MG63 (cell line): ENCODE data around the gene COX8C. TPM values are rescaled to one million over a fixed set of nuclear protein-coding genes. Genes with fewer than 3 reads are reported as not detected.

ENCODE experiments used
- DNase-seq: peaks from one replicate; pipeline ENCODE4 v3.0.0-alpha.2; 2020
- H3K27me3 ChIP-seq: fragments of 250-450 bp; sonication (Bioruptor Pico); 2 replicates; pipeline ENCODE4 v1.5.1; 2020; ENCODE audit warnings: mild to moderate bottlenecking, moderate library complexity
- H3K36me3 ChIP-seq: fragments of 250-450 bp; sonication (Bioruptor Pico); 2 replicates; pipeline ENCODE4 v1.5.1; 2020; ENCODE audit warnings: mild to moderate bottlenecking, moderate library complexity
- H3K4me3 ChIP-seq: fragments of 250-450 bp; sonication (Bioruptor Pico); 2 replicates; pipeline ENCODE4 v1.5.1; 2020; ENCODE audit warnings: mild to moderate bottlenecking, moderate library complexity
- H3K9me3 ChIP-seq: fragments of 250-450 bp; sonication (Bioruptor Pico); 2 replicates; pipeline ENCODE4 v1.5.1; 2020; ENCODE audit warnings: mild to moderate bottlenecking, moderate library complexity
- total RNA-seq: library from RNA; depleted of rRNA; stranded (reverse); fragments of >200 nt; shearing (Covaris generic); gene quantifications from 2 replicates; pipeline ENCODE4 v1.2.3, GENCODE V29; 2014; ENCODE audit warnings: low replicate concordance; rRNA removed

COX8C gene, protein sequence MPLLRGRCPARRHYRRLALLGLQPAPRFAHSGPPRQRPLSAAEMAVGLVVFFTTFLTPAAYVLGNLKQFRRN
- not detected in 2 replicates for total RNA-seq

DNA sequence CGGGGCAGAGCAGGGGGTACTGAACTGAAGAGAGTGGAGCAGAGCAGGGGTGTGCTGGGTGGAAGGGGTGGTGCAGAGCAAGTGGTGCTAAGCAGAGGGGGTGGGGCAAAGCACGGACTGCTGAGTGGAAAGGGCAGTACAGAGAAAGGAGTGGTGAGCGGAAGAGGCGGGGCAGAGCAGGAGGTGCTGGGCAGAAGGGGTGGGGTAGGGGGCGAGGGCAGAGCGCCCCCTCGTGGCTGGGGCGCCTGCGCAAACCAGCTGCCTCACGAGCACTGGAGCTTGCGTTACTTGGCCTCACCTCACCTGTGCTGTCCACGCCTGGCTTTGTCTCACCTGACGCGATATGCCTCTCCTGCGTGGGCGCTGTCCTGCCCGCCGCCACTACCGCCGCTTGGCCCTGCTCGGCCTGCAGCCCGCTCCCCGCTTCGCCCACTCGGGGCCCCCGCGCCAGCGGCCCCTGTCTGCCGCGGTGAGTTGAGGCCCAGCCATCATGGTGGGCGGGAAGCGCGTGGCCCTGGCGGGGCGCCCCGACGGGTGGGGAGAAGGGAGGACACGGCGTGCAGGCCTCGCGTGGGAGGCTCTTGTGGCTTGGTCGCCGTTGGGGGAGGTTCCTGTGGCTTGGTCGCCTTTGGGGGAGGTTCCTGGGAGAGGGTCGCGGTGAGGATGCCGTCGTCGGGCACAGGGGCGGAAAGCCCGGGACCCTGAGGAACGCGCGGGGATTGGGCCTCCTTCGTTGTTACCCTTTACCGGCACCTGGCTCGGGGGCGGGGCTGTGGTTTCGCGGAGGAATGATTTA is at the start of gene COX8C:
COX8C (plus strand) TSS at position 257 of the 796 bp plus-strand sequence; CDS start at position 344, 87 bp downstream.
- no peaks in the 10 kb centered on the region for H3K27me3 ChIP-seq
- DNase-seq: no peak
- no peaks in the 10 kb centered on the region for H3K9me3 ChIP-seq
- no peaks in the 10 kb centered on the region for H3K36me3 ChIP-seq
- no peak within 1 kb of the TSS for H3K4me3 ChIP-seq

DNA sequence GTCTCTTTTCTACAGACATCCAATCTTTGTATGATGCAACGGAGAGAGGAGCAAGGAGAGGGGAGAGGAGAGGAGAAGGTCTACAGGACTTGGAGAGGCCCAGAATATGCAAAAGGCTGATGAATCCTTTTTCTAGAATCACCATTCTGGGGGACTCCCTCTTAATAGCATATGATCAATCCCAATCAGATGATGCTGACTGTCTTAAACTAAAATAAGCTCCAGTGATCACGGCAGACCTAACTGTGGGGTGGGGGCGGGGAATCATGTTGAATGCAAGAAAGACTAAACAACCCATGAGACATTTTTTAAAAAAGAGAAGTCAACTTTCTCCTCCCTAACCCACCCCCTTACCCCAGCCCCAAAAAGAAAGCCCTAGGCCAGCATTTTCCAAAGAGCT is 47.6 kb upstream of the COX8C start:
- no peaks in the 10 kb centered on the region for H3K27me3 ChIP-seq
- no peaks in the 10 kb centered on the region for H3K36me3 ChIP-seq
- DNase-seq: no peak
- H3K9me3 ChIP-seq: no peaks in the 10 kb centered on the region
- H3K4me3 ChIP-seq: no peak overlapping the region

GRCh38 chr14:93299866-93300265 is 47.1 kb upstream of the COX8C start:
- Histone ChIP-seq H3K36me3 (no peaks in the 10 kb centered on the region), H3K27me3 (no peaks in the 10 kb centered on the region), H3K9me3 (no peaks in the 10 kb centered on the region), H3K4me3 (no peak overlapping the region)
- DNase-seq: no peak

- no peaks in the 10 kb centered on the region for H3K9me3 ChIP-seq
- H3K27me3 ChIP-seq: no peaks in the 10 kb centered on the region
- no peaks in the 10 kb centered on the region for H3K36me3 ChIP-seq
- DNase-seq: no peak
- H3K4me3 ChIP-seq: no peak overlapping the region
Observed at GRCh38 chr14:93301821-93302447, 45.0 kb upstream of the COX8C start.

DNA sequence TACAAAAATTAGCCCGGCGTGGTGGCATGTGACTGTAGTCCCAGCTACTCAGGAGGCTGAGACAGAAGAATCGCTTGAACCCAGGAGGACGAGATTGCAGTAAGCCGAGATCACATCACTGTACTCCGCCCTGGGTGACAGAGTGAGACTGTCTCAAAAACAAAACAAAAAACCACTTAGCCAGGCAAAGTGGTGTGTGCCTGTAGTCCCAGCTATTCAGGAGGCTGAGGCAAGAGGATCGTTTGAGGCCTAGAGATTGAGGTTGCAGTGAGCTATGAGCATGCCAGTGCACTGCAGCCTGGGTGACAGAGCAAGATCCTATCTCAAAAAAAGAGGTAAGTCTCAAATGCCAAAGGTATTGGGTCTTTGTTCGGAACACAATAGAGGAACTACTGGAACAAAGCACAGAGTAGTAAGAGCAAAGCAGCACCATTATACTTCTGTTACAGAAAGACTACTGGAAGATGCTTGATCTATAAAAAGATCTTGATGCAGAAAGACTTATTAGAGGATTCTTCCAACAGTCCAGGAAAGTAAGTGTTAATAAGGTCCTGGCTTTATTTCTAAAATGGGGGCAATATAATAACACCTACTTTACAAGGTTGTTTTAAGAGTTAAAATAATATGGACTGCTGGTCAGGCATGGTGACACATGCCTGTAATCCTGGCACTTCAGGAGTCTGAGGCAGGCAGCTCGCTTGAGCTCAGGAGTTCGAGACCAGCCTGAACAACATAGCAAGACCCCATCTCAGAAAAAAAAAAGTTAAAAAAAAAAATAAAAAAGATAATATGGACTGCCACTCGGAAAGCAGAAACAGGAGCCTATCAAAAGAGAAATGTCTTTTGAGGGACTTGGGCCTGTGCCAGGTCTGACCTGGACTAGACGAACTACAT is 44.0 kb upstream of the COX8C start:
- H3K27me3 ChIP-seq: no peaks in the 10 kb centered on the region

GRCh38 chr14:93303659-93304058 is 43.3 kb upstream of the COX8C start:
- Histone ChIP-seq H3K9me3 (no peaks in the 10 kb centered on the region), H3K36me3 (no peaks in the 10 kb centered on the region), H3K4me3 (no peak overlapping the region), H3K27me3 (no peaks in the 10 kb centered on the region)
- no peak for DNase-seq

More for the DNA sequence above, 44.0 kb upstream of the COX8C start:
- no peaks in the 10 kb centered on the region for H3K9me3 ChIP-seq
- no peaks in the 10 kb centered on the region for H3K36me3 ChIP-seq
- no peak for DNase-seq
- H3K4me3 ChIP-seq: no peak overlapping the region

GRCh38 chr14:93304771-93305170 is 42.2 kb upstream of the COX8C start:
- DNase-seq: no peak
- H3K36me3 ChIP-seq: no peaks in the 10 kb centered on the region
- H3K4me3 ChIP-seq: no peak overlapping the region
- H3K27me3 ChIP-seq: no peaks in the 10 kb centered on the region
- no peaks in the 10 kb centered on the region for H3K9me3 ChIP-seq

DNA sequence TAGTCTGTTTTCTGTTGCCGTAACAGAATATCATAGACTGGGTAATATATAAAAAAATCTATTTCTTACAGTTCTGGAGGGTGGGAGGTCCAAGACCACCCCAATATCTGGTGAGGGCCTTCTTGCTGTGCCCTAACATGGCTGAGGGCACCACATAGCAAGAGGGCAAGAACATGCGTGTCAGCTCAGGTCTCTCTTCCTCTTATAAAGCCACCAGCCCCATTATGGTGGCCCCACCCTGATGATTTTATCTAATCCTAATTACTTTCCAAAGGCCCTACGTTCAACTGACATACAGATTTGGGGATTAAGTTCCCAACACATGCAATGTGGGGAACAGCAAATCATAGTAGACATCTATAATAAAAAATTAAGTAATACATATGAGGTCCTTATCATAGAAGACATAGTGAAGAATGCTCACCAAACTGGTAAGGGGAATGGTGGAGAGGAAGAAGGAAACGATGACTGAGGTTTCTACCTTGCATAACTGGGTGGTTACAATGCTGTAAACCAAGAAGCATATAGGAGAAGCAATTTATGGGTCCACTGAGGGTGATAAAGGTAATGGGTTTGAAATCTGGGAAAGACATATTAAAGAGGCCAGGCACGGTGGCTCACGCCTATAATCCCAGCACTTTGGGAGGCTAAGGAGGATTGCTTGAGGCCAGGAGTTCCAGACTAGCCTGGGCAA is 41.1 kb upstream of the COX8C start:
- Histone ChIP-seq H3K36me3 (no peaks in the 10 kb centered on the region), H3K9me3 (no peaks in the 10 kb centered on the region), H3K27me3 (no peaks in the 10 kb centered on the region), H3K4me3 (no peak overlapping the region)
- DNase-seq: no peak

DNA sequence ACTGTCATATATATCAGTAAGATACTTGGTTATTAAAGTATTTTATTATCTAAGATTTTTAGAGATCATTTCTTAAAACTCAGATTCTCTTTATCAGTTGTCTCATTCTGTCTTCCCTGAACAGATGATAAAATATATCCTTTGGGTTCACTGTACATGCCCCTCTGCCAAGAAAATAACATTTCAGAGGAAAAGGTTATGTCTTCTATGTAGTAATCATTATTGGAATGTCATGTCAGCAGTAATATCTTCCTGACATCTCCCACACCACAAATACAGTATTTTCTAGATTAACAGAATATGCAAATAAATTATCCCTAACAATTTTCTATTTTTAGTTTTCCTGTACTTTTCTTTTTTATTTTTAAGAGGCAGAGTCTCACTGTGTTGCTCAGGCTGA is 40.2 kb upstream of the COX8C start:
- Histone ChIP-seq H3K27me3 (no peaks in the 10 kb centered on the region), H3K9me3 (no peaks in the 10 kb centered on the region), H3K36me3 (no peaks in the 10 kb centered on the region), H3K4me3 (no peak overlapping the region)
- DNase-seq: no peak

DNA sequence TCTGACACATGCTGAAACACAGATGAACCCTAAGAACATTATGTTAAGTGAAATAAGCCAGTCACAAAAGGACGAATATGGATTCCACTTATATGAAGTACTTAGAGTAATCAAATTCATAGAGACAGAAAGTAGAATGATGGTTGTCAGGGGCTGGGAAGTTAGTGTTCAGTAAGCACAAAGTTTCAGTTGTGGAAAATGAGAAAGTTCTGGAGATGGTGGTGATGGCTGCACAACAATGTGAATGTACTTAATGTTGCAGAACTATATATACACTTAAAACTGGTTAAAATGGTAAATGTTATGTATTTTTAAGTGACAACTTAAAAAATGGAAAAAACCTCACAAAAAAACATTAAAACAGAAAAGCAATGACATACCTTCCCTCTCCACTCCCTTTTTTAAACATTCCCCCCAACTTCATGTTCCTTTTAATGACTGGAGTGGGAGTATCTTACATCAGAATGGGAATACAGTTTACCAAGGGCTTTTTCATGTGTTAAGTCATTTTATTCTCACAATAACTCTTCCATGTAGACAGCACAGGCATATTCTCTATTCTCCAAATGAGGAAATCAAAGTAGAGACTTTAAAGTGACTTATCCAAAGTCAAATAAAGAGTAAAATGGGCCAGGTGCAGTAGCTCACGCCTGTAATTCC is 38.2 kb upstream of the COX8C start:
- Histone ChIP-seq H3K9me3 (no peaks in the 10 kb centered on the region), H3K27me3 (no peaks in the 10 kb centered on the region), H3K4me3 (no peak overlapping the region), H3K36me3 (no peaks in the 10 kb centered on the region)
- no peak for DNase-seq

- H3K4me3 ChIP-seq: no peak overlapping the region
- H3K27me3 ChIP-seq: no peaks in the 10 kb centered on the region
- H3K9me3 ChIP-seq: no peaks in the 10 kb centered on the region
- no peak for DNase-seq
- H3K36me3 ChIP-seq: no peaks in the 10 kb centered on the region
Observed at GRCh38 chr14:93309427-93309966, 37.5 kb upstream of the COX8C start.

DNA sequence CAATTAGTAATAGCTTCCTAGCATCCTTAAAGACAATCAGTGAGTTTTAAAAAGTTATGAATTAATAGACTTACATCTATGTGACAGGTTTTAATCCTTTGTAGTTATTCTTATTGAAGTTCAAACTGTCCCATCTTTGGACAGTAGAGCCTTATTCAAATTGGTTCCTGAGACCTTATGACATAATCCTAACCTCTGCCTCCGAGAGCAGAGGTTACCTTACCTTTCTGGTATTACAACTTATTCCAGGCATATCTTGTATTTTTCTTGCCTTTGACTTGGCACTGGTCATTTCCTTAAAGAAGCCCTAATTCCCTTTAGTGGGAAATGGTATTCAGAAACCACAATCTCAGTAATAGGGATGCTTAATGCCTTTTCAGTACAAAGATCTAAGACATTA is 35.9 kb upstream of the COX8C start:
- Histone ChIP-seq H3K9me3 (no peaks in the 10 kb centered on the region), H3K27me3 (no peaks in the 10 kb centered on the region), H3K36me3 (no peaks in the 10 kb centered on the region), H3K4me3 (no peak overlapping the region)
- DNase-seq: no peak

GRCh38 chr14:93315575-93315974 is 31.4 kb upstream of the COX8C start:
- DNase-seq: no peak
- Histone ChIP-seq H3K4me3 (no peak overlapping the region), H3K36me3 (no peaks in the 10 kb centered on the region), H3K9me3 (no peaks in the 10 kb centered on the region), H3K27me3 (no peaks in the 10 kb centered on the region)

GRCh38 chr14:93316716-93317115 is 30.3 kb upstream of the COX8C start:
- Histone ChIP-seq H3K4me3 (no peak overlapping the region), H3K27me3 (no peaks in the 10 kb centered on the region), H3K36me3 (no peaks in the 10 kb centered on the region), H3K9me3 (no peaks in the 10 kb centered on the region)
- no peak for DNase-seq

DNA sequence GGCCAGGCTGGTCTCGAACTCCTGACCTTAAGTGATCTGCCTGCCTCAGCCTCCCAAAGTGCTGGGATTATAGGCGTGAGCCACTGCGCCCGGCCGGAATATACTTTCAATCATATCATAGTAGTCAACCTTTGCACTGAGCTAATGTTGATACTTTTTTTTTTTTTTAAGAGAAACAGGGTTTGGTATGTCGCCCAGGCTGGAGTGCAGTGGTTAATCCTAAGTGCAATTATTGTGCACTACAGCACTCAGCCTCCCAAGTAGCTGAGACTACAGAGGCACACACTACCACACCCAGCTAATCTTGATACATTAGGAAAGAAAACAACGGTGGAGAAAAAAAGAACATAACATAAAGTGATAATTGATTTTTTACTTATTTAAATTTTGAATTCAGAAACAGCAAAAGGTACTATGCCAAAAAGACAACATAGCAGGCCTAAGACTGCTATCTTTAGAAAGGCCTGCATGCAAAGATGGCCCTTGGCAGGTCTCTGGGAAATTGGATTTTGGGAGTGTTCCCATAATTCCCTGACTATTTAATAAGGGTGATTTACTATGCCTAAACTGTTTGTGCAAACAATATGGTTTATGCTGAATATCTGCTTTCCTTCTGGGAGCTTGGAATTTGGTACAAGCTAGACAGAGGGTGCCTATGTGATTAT is 29.6 kb upstream of the COX8C start:
- Histone ChIP-seq H3K27me3 (no peaks in the 10 kb centered on the region), H3K36me3 (no peaks in the 10 kb centered on the region), H3K9me3 (no peaks in the 10 kb centered on the region), H3K4me3 (no peak overlapping the region)
- DNase-seq: no peak
